Esophagus muscularis mucosa (tissue), 4 donors: ENCODE data around the gene PDF.

Experiments
- CTCF ChIP-seq, 3 experiments: fragments of 200-600 bp in 2 of 3; fragments of 450-650 bp in 1 of 3; sonication (generic) in 2 of 3; IDR thresholded peaks; one replicate each; pipeline ENCODE4 v1.5.1; 2017 to 2019; ENCODE audit warnings: antibody characterized with exemption in 3 of 3, mild to moderate bottlenecking in 2 of 3, moderate library complexity in 1 of 3
- EP300 ChIP-seq: sonication (generic); formaldehyde crosslinking; IDR thresholded peaks from one replicate; pipeline ENCODE4 v1.6.1; 2017; ENCODE audit warnings: antibody characterized with exemption
- POLR2A ChIP-seq: fragments of 450-650 bp; IDR thresholded peaks from one replicate; pipeline ENCODE4 v1.6.1; 2017; ENCODE audit warnings: antibody characterized with exemption, moderate library complexity, mild to moderate bottlenecking, low read depth
- POLR2AphosphoS5 ChIP-seq, 2 donors: sonication (generic); formaldehyde crosslinking; IDR thresholded peaks; one replicate each; pipeline ENCODE4 v1.6.1; 2017; ENCODE audit warnings: antibody characterized with exemption in 2 of 2

- TF ChIP-seq EP300 (no peak), CTCF (IDR thresholded peaks at IDR 0.05) (no peak), POLR2A (no peak), POLR2AphosphoS5 (IDR thresholded peaks at IDR 0.05) (no peak)
Measured at GRCh38 chr16:69302301-69302700, 28.1 kb downstream of the PDF start.
